Activated gamma-delta T cell treated with Interleukin-2 at 50 U/mL for 16 hours (primary cell): Measurements from ENCODE around the gene TOX2.

ENCODE experiments used
- DNase-seq: peaks from one replicate; pipeline ENCODE4 v3.0.0-alpha.2; 2020

TOX2 gene

DNA sequence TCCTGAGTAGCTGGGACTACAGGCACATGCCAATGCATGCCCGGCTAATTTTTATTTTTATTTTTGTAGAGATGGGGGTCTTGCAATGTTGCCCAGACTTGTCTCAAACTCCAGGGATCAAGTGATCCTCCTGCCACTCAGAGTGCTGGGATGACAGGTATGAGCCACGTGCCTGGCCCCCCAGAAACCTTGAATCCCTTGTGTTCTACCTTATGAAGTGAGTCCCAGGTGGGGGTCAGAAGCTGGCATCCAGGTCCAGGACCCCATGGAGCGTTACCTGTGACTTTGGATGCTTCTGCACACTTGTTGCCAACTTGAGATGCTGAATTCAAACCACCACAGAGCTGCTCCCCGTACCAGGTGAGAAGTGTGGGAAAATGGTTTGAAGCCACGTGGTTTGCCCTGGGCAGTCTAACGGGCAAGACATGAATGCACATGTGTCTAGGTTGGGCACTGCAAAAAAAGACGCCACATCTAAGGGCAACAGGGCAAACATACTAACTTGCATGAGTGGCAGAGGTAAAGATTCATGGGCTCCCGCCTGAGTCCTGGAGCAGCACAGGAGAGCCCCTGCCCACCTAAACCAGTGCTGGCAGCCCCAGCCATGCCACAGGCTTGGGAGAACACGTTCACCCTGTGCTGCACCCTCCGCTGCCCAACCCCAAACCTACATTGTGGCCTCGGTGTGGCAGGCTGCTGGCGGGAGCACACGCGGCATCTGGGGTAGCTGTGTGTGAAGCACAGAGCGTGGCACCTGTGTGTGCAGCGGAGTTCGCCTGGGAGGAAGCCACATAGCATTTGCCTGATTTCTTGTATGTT lies 171.2 kb downstream of the TOX2 start:
- DNase-seq: no peak

DNA sequence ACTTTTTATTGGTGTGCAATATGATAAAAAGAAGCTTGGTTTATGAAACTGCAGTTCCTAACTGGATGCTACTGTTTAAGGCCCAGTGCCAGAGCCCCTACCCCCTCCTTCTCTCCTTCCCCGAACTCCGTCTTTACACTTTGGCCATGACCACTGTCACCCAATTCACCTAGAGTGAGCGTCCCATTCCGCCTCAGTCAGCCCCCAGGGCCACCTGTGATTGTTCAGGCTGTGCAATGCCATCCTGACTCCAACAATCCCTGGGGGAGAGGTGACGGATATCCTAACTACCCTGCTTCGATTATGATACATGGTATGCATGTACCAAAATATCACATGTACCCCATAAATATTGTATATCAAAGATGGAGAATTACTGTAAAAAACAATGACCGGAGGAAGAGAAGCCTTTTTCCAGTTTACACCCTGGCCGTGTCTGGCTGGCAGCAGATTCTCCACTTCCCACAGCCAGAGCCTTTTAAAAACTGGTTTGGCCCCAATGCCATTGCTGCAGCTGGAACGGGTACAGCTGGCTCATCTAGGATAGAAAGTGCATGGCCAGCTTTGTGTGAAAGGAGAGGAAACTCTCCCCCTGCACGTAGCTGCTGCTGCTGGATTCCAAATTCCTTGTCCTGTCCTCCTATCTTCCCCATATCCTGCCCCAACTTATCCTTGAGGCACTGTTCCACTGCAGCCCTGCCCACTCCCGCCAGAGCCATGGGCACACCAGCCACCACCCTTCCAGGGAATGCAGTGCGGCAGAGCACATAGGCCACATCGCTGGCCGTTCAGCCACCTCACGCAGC lies 172.6 kb downstream of the TOX2 start:
- DNase-seq: no peak

DNA sequence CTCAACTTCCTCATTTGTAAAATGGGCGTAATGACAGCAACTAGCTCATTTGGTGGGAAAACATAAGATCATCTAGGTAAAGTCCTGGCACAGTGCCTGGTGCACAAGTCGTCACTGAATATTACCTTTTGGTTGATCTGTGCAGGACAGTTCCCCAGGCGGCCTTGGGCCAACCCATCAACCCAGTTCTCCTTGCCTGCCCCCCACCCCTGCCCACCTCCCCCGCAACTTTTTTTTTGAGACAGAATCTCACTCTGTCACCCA lies 173.1 kb downstream of the TOX2 start:
- DNase-seq: no peak

DNA sequence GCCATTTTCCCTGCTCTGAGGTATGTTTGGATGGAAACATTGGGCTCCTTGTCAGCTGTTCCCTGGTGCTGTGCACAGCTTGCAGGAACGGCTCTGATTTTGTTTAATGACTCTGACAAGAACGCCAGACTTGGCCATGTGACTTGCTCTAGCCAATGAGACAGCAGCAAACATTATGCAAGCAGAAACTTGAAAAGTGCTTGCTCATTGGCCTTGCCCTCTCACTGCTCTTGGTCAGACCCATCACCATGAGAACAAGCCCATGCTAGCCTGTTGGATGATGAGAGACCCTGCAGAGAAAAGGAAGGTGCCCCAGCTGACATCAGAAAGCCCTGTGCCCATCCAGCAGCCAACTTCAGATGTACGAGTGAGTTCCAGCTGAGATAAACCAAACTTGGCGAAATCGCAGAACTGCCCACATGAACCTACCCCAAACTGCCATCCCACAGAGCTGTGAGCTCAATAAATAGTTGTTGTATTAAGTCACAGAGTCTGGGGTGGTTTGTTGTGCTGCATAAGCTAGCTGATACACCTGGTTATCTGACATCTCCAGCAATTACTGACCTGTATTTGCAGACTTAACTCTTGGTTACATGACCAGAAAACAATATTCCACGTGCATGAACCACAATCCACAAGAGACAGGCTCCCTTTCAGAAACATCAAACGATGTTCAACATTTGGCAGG lies 175.5 kb downstream of the TOX2 start:
- no peak for DNase-seq

DNA sequence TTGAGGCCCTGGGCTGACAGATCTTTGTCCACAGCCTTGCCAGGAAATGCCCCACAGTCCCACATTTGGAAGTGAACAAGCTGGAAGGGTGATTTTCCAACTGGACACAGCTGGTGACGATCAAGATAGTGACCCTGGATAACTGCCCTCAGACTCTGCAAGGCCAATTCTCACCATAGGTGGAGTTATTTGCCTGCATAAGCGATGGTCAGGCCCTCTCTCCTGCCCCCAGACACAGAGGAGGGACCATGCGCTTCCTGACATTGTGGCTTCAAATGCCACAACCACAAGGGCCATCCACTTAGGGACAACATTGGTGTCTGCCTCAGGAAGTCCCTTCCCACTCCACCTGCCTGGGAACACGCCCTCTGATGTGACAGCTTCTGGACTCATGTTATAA lies 176.4 kb downstream of the TOX2 start:
- no peak for DNase-seq

DNA sequence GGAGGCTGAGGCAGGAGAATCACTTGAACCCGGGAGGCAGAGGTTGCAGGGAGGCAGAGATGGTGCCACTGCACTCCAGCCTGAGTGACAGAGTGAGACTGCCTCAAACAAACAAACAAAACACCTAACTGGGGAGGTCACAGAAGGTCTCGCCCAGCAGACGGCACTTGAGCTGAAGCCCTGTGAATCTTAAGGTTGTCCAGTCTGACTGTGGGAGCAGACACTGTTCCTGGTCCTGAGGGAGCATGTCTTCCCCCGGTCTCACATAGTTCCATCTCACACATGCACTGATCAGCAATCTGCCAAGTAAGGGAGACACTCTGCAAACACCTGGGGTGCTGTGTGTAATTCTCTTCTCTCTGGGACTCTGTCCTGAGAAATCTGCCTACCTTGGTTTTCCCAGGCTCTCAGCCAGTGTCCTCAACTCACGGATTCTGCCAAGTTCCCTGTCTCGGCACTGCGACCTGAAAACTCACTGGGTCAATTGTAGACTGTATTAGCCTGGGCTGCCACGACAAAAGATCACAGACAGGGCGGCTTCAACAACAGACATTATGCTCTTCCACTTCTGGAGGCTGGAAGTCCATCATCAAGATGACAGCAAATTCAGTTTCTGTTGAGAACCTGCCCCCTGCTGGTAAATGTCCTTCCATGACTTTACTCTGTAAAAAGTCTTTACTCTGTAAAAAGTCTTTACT lies 178.0 kb downstream of the TOX2 start:
- DNase-seq: no peak

DNA sequence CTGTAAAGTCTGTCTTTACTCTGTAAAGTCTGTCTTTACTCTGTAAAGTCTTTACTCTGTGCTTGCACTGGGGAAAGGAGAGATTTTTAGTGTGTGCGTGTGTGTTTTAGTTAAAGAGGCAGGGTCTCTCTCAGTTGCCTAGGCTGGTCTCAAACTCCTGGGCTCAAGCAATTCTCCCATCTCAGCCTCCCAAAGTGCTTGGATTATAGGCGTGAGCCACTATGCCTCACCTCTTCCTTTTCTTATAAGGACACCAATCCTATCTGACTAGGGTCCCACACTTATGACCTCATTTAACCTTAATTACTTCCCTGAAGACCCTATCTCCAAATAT lies 178.6 kb downstream of the TOX2 start:
- no peak for DNase-seq

DNA sequence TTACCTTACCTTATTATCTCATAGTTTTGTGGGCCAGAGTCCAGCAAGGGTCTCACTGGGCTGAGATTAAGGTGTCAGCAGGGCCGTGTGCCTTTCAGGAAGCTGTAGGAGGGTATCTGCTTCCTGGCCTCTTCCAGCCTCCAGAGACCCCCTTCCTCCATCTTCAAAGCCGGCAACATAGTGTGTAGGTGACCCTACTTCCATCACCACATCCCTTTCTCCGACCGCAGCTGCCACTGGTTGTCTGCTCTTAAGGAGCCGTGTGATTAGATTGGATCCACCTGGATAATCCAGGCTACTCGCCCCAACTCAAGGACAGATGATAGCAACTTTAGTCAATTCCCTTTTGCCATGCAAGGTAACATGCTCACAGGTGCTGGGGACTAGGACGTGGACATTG lies 181.2 kb downstream of the TOX2 start:
- no peak for DNase-seq

DNA sequence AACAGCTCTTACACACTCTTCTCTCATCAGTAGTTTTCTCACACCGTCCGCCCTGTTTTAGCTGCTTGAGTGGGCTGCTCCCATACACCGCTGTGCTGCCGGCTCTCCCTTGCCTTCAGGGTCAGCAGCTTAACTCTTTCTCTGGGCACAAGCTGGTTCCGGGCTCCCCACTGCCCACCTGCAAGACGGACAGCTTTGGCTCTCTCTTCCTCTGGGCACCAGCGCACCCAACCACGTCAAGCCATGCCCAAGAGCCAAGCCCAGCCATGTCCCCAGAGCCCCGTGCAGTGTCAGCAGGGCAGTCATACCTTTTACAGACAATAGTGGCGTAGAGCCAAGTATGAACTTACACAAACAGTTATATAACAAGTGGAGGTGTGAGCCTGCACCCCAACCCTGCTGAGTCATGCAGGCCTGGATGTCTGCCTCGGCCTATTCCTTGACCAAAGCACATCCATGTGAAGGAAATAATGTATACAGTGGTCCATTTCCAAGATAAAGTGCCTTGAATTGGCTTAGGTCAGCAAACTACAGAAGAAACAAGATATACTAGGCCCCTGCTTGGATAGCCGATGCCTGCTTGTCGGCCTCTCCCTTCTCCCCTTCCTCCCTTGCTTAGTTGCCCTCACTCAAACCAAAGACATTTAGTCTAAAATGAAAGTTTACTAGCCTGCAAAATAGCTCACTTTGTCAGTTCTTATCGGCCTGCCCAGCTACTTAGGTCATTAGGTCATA lies 183.0 kb downstream of the TOX2 start:
- DNase-seq: no peak

DNA sequence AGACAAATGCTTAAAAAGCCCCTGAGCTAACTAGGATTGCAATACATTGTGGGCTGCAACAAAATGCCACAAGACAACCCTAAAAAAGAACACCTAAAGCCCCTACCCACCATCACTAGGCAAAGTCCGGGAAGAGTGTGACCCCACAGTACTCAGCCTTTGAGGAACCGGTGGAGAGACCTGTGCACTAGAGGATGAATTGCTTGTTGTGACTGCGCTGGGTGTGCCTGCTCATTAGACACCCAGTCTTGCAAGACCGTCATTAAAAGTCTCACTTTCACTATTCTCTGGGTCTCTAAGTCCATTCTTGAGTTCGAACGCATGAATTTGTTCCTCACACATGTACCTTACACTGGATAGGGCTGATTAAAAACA lies 183.6 kb downstream of the TOX2 start:
- no peak for DNase-seq

DNA sequence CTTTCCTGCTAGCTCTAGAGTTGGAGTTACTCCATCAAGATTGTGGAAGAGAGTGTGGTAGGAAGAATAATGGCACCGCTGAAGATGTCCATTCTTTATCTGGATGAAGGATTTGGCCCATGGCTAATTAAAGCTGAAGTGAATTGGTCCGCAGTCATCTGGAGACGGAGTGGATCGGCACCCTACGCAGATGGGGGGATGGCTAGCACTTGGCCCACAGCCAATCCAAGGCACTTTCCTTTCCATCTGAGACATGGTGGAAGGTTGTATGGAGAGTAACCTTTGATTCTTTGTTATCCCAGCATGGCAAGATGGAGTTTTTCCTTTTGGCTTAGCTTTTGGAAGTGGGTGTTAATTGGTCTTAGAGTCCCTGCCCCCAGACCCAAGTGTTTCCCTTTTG lies 184.0 kb downstream of the TOX2 start:
- DNase-seq: no peak

DNA sequence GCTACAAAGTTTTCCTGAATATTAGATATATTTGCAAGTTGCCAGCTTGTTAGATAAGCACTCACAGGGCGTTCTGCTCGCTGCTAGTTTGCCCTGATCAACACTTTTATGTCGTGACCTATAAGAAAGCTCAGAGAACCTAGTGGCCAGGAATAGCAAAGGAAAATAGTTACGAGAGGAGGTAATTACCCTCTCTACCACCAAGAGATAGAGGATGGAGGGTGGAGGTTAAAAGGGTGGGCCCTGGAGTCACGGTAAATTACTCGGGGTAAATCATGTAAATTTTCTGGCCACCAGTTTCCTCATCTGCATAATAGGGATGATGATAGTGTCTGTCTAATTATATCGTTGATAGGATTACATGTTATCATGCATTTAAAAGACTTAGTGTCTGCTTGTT lies 185.2 kb downstream of the TOX2 start:
- no peak for DNase-seq

DNA sequence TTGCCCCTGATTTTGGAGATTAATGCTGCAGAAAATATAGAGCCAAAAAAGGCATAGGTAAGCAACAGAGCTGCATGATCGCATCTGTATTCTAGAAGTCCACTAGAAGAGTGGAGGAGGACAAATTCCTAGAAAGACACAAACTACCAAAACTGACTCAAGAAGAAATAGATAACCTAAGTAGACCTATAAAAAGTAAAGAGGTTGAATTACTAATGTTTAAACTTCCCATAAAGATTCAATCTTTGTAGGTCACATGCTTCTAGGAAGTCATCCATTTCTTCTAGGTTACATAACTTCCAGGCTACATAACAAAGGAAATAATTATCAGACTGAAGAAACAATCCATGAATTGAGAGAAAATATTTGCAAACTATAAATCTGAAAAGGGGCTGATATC lies 187.9 kb downstream of the TOX2 start:
- no peak for DNase-seq

DNA sequence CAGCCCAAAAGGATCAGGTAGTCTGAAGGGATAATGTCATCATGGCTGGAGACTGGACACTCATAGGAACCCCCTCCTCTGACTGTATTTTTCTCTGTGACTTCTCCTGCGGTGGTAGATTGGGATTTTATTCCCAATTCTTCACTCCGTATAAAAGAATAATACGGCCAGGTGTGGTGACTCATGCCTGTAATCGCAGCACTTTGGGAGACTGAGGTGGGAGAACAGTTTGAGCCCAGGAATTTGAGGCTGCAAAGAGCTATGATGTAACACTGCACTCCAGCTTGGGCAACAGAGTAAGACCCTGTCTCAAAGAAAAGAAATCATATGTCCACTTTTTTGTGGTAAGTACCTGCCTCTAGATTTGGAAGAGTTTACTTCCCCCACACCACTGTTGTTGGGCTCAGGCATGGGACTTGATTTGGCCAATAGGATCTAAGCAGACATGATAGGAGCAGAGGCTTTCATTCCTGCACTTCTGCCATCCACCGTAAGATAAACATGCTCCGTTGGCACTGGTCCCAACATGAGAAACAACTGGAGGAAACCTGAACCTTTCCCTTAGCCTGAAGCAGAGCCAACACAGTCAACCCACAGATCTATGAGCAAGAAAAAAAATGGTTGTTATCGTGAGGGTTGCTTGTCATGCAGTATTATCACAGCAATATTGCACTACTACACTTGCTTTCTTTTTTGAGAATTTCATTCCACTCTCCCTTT lies 190.3 kb downstream of the TOX2 start:
- no peak for DNase-seq

DNA sequence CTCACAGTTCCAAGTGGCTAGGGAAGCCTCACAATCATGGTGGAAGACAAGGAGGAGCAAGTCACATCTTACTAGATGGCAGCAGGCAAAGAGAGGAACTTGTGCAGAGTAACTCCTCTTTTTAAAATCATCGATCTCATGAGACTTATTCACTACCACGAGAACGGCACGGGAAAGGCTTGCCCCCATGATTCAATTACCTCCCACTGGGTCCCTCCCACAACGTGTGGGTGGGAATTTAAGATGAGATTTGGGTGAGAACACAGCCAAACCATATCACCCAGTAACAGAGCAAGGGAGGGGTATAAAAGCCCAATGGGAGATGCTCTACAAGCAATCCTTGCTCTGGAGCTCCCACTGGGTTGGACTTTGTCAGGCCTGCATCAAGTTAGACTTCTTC lies 192.0 kb downstream of the TOX2 start:
- no peak for DNase-seq

DNA sequence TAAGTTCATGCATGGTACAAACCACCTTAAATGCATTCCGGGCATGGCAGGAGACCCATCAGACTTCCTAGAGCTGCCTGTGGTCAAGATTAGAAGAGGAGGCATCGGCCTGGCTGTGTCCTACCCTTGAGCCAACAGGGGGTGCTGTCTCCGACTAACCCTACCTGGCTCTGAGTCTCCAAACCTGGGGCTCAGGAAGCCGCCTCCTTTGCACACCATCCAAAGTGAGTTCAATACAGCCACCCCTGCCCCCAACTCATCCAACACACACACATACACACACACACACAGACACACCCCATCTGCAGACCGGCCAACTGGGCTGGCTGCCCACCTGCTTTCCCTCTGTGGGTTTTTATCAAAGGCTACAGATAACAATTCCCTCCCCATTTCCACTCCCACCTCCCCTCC lies 195.3 kb downstream of the TOX2 start:
- DNase-seq: no peak

DNA sequence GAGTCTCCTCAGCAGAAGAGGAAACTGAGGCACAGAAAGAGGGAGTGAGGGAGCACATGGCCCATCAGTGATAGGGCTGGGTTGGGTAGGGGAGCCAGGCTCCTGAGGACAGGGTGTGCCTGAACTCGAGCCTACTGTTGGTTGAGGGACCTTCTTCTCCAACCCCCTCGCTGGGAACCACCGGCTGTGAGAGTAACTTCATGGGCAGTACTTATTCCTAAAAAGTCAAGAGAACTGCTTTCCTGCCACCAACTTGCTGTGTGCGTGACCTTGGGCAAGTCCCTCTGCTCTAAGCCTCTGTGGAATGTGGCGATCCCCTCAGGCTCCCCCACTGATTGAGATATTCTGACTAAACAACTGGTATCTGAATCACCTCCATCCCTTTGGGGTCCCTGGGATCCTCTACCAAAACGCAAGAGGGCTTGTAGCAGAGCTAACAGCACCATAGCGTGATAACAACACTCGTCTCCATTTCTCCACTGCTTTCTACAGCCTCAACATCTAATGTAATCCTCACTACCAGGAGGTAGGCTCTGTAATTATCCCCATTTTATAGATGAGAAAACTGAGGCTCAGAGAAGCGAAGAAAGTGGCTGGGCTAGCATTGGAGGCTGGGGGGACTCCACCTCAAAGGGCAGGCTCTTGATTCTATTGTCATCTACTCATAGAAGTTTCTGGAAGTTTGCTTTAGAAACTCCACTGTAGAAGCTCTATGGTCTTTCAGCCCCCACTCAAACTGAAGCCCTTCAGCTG lies 196.3 kb downstream of the TOX2 start:
- DNase-seq: no peak

DNA sequence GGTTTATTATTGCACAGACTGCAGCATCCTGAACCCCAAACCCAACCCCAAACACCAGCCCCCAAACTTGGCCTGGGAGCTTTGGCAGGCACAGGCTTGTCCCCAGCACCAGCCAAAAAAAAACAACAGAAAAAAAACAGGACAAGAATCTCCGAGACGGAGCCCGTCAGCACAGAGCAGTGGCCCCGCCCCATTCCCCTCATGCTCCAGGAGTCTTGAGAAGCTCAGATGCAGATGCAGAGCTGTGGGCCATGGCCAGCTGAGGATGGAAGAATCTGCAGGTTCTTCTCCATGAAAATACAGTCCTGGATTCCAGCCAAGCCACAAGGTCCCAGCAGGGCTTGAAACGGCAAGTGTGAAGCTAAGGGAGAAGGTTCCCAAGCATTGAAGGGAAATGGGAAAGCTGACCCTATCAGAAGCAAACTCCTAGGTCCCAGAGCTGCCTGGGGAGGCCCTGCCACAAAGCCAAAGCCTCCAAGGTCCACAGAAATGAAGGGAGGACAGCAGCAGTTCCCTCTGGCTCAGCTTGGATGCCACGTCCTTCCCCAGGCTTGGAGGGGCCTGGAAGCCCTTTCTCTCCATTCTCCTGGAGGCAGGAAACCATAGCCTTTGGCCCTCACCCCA lies 197.2 kb downstream of the TOX2 start:
- no peak for DNase-seq

DNA sequence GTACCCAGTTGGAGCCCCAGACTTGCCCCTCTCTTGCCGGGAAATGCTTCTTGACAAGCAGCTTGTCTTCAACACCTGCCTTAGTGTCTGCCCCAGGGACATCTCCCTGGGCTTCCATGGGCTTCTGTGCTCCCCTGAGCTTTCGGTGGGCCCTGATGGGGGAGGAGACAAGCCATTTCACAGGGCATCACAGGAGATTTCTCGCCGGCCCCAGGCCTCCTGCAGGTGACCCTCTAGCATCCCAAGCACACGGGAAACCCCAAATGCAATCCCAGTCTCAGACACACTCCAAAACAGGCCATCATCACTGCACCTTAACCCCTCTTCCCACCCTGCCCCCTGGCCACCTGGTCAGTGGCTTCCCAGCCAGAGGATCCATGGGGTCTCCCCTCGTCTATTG lies 197.8 kb downstream of the TOX2 start:
- no peak for DNase-seq

DNA sequence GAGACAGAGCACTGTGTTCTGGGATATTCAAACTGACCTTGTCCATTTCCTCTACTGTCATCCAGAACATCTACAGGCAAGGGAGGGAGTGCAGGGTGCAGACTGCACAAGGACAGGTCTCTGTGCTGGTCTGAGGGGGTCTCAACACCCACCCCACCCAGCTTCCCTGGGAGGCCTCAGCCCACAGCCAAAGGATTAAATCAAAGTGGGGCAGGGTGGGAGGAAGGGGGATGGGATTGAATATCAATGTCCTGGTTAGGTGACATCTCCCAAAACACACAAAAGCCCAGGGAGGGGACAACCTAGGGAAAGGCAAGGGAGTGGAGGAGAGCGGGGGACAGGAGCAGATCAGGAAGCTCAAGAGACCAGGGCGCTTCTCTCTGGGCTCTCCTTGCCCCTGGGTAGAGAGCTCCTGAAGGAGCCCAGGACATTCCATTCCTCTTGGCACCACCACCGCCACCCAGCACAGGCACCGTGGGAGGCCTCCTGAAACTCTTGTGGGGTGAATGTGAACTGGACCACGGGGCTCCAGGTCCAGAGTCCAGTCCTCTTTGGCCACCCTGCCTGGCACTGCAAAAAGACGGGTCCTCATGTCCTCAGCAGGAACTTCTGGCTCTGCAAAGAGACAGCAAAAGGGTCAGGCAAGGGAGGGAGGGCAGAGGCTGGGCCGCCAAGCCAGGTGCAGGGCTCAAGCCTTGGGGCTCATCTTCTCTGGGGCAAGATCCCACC lies 198.4 kb downstream of the TOX2 start:
- DNase-seq: no peak
